Inflammatory macrophage treated with lipopolysaccharide for 1 hour (primary cell): Measurements from ENCODE around the gene TBL1Y.

Source experiments
- DNase-seq, 2 donors: peaks; one replicate each; pipeline ENCODE4 v3.0.0-alpha.2; 2020 to 2022

TBL1Y gene

GRCh38 chrY:7092836-7093235, 182.3 kb downstream of the TBL1Y start:
- no peak for DNase-seq

GRCh38 chrY:7094365-7094764, 183.9 kb downstream of the TBL1Y start:
- DNase-seq: no peak

DNA sequence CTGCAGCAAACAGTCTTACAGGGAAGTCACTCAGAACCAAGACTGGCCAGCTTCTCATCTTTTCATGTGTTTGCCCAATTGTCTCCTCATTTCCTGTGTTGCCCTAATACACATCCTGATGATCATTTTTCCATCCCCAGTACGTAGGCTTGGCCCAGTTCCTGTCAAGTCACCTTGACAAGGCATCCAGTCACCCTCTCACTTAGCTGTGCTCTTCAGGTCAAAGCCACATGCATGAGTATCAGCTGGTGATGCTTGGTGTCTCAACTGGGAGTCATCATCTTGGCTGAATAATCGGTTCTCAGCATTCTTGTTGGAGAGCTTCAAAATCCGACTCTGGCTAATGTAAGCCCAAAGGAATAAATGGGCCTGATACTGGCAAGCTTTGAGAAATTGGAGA, 186.5 kb downstream of the TBL1Y start:
- DNase-seq: no peak

DNA sequence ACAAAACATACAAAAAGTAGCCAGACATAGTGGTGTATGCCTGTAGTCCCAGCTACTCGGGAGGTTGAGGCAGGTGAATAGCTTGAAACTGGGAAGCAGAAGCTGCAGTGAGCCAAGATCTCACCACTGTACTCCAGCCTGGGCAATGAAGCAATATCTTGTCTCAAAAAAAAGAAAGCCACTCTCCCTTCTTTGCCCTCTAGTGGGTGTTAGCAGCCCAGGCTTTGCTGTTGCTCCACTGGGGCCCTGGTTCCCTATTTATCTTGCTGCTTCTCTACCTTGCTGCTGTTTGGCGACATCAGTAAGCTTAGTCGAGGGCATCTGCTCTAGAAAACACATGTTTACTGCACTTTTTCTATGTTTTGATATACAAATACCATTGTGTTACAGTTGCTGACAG, 189.2 kb downstream of the TBL1Y start:
- DNase-seq: peak in 1 of 2 donors; percentile 1

DNA sequence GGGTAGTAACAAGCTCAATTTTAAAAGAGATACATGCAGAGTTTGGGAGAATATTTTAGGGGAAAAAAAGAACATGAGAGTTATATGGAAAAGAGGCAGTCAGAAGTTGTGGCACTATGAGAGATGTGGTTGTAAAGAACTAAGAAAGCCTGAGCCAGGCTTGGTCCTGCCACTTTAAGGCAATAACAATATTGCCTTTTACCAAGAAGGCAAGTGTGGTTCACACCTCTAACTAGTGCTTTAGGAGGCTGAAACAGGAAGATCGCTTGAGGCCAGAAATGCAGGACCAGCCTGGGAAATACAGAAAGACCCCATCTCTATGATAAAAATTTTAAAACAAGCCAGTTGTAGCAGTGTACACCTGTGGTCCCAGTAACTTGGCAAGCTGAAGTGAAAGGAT, 192.2 kb downstream of the TBL1Y start:
- no peak for DNase-seq

- no peak for DNase-seq
Observed at GRCh38 chrY:7107179-7107578, 196.7 kb downstream of the TBL1Y start.

DNA sequence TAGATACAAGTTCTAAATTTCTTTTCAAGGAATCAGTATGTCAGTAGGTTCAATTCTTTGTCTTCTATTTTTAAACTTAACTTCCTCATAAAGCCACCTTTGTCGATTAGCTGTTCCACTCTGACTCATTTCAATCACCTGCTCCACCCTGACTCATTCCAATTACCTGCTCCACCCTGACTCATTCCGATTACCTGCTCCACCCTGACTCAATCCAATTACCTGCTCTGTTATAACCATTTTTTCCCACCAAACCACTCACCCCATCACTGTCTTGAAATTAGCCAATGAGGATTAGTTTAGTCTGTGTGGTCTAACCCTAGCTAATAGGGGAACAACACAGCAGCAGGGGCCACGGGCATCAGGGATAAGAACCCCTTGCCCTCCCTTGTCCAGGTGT, 199.6 kb downstream of the TBL1Y start:
- no peak for DNase-seq

GRCh38 chrY:7115871-7116270, 205.4 kb downstream of the TBL1Y start:
- no peak for DNase-seq

- no peak for DNase-seq
Observed at GRCh38 chrY:7122202-7122601, 211.7 kb downstream of the TBL1Y start.

GRCh38 chrY:7125136-7126056, 214.9 kb downstream of the TBL1Y start:
- no peak for DNase-seq

- no peak for DNase-seq
Observed at GRCh38 chrY:7128211-7128610, 217.7 kb downstream of the TBL1Y start.
